DOHH2 (cell line): ENCODE measurements around the gene ROR1.

Experiments used
- H3F3A ChIP-seq: fragments of 200-600 bp; sonication (generic), shearing (Covaris generic); 2 replicates; pipeline ENCODE4 v1.6.0; 2016; ENCODE audit warnings: antibody characterized with exemption, mild to moderate bottlenecking; ENCODE audit not compliant: control insufficient read depth, insufficient read depth
- H3K27ac ChIP-seq: fragments of 200-600 bp; sonication (generic); 2 replicates; pipeline ENCODE4 v1.5.1; 2014; ENCODE audit warnings: low read depth, mild to moderate bottlenecking, low read length, moderate library complexity
- H3K27me3 ChIP-seq: fragments of 200-600 bp; sonication (generic); 2 replicates; pipeline ENCODE4 v1.6.1; 2014; ENCODE audit warnings: mild to moderate bottlenecking, low read length, mixed read lengths; ENCODE audit not compliant: control insufficient read depth
- H3K36me3 ChIP-seq: fragments of 200-600 bp; sonication (generic); 2 replicates; pipeline ENCODE4 v1.6.1; 2014; ENCODE audit warnings: mild to moderate bottlenecking, low read length, moderate library complexity, mixed read lengths; ENCODE audit not compliant: control insufficient read depth
- H3K4me1 ChIP-seq: fragments of 200-600 bp; sonication (generic); 2 replicates; pipeline ENCODE4 v1.6.1; 2014; ENCODE audit warnings: mild to moderate bottlenecking, low read length, mixed read lengths; ENCODE audit not compliant: control insufficient read depth
- H3K4me2 ChIP-seq: fragments of 200-600 bp; sonication (generic); 2 replicates; pipeline ENCODE4 v1.6.0; 2014; ENCODE audit warnings: mild to moderate bottlenecking, low read length, moderate library complexity
- H3K4me3 ChIP-seq: fragments of 200-600 bp; sonication (generic); 2 replicates; pipeline ENCODE4 v1.5.1; 2014; ENCODE audit warnings: mild to moderate bottlenecking, low read length, mixed read lengths
- H3K79me2 ChIP-seq: fragments of 200-600 bp; sonication (generic); 2 replicates; pipeline ENCODE4 v1.6.1; 2014; ENCODE audit warnings: mild to moderate bottlenecking, low read length, mixed read lengths; ENCODE audit not compliant: control insufficient read depth
- H3K9me2 ChIP-seq: fragments of 200-600 bp; sonication (generic); replicated peaks from 2 replicates; pipeline ENCODE4 v1.6.1; 2014; ENCODE audit warnings: mild to moderate bottlenecking, low read length, mixed read lengths; ENCODE audit not compliant: control insufficient read depth
- H3K9me3 ChIP-seq: fragments of 200-600 bp; sonication (generic); 2 replicates; pipeline ENCODE4 v1.6.1; 2014; ENCODE audit warnings: antibody characterized with exemption, low read length, mixed read lengths; ENCODE audit not compliant: control insufficient read depth, insufficient read depth
- H4K20me1 ChIP-seq: fragments of 200-600 bp; sonication (generic); 2 replicates; pipeline ENCODE4 v1.6.0; 2014; ENCODE audit warnings: low read depth, mild to moderate bottlenecking, antibody characterized with exemption, low read length, moderate library complexity; ENCODE audit not compliant: control insufficient read depth, insufficient read depth
- EZH2phosphoT487 ChIP-seq: fragments of 200-600 bp; sonication (generic); IDR thresholded peaks from 2 replicates; pipeline ENCODE4 v1.6.1; 2017; ENCODE audit warnings: borderline replicate concordance, mild to moderate bottlenecking, antibody characterized with exemption, low read length, moderate library complexity, mixed read lengths
- TF ChIP-seq, protein P1 (sequence below): fragments of 200-600 bp; sonication (generic); IDR thresholded peaks from one replicate; pipeline ENCODE4 v1.5.1; 2014; ENCODE audit warnings: antibody characterized with exemption, mild to moderate bottlenecking, low read depth, low read length; ENCODE audit not compliant: poor library complexity, severe bottlenecking

ROR1 gene

DNA sequence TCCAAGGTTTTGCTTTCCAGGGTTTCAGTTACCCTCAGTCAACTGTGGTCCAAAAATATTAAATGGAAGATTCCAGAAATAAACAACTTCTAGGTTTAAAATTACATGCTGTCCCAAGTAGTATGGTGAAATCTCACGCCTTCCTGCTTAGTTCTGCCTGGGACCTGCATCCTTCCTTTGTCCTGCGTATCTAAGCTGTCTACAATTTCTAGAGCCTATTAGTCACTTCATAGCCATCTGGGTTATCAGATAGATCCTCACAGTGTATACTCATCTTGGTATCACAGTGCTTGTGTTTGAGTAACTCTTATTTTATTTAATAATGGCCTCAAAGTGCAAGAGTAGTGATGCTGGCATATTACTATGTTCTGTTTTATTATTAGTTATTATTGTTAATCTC lies 157.7 kb downstream of the ROR1 start:
- Histone ChIP-seq H3K4me2 (no peak overlapping the region), H3K27me3 (no peaks in the 10 kb centered on the region), H3K9me2 (no peaks in the 10 kb centered on the region), H3K27ac (no peak overlapping the region), H4K20me1 (no peaks in the 10 kb centered on the region), H3F3A (no peaks in the 10 kb centered on the region), H3K4me3 (no peak overlapping the region), H3K9me3 (no peaks in the 10 kb centered on the region), H3K79me2 (no peaks in the 10 kb centered on the region), H3K36me3 (no peaks in the 10 kb centered on the region), H3K4me1 (no peaks in the 10 kb centered on the region)
- TF ChIP-seq, protein P1, sequence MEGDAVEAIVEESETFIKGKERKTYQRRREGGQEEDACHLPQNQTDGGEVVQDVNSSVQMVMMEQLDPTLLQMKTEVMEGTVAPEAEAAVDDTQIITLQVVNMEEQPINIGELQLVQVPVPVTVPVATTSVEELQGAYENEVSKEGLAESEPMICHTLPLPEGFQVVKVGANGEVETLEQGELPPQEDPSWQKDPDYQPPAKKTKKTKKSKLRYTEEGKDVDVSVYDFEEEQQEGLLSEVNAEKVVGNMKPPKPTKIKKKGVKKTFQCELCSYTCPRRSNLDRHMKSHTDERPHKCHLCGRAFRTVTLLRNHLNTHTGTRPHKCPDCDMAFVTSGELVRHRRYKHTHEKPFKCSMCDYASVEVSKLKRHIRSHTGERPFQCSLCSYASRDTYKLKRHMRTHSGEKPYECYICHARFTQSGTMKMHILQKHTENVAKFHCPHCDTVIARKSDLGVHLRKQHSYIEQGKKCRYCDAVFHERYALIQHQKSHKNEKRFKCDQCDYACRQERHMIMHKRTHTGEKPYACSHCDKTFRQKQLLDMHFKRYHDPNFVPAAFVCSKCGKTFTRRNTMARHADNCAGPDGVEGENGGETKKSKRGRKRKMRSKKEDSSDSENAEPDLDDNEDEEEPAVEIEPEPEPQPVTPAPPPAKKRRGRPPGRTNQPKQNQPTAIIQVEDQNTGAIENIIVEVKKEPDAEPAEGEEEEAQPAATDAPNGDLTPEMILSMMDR, result no peak
- no peak for TF ChIP-seq EZH2phosphoT487

DNA sequence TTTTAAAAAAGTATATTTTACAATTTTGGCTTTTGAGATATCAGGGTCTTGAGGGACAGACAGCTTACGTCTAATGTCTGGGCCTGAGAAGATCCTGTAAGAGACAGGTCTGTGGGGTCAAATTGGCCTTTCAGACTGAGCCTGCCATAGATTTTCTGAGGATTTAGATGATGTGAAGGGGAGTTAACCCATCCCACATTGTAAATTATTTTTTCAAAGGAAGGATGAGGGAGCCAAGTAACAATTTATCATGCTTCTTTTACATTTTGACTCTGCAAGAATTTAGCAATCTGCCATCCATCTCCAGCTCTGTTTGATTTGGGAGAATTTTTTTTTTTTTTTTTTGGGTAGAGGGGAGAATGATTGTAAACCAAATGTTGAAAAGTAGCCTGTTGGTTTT lies 160.9 kb downstream of the ROR1 start:
- no peaks in the 10 kb centered on the region for H4K20me1 ChIP-seq
- no peaks in the 10 kb centered on the region for H3F3A ChIP-seq
- no peak overlapping the region for H3K27ac ChIP-seq
- H3K27me3 ChIP-seq, result peaks cover 2% of the 10 kb centered on the region; the same call in 1 of the 2 replicates
- H3K9me2 ChIP-seq, result no peaks in the 10 kb centered on the region
- no peak overlapping the region for H3K4me3 ChIP-seq
- H3K36me3 ChIP-seq, result no peaks in the 10 kb centered on the region
- no peak overlapping the region for H3K4me2 ChIP-seq
- TF ChIP-seq, protein P1, result no peak
- TF ChIP-seq EZH2phosphoT487, result no peak
- no peaks in the 10 kb centered on the region for H3K4me1 ChIP-seq
- H3K79me2 ChIP-seq, result no peaks in the 10 kb centered on the region
- no peaks in the 10 kb centered on the region for H3K9me3 ChIP-seq

DNA sequence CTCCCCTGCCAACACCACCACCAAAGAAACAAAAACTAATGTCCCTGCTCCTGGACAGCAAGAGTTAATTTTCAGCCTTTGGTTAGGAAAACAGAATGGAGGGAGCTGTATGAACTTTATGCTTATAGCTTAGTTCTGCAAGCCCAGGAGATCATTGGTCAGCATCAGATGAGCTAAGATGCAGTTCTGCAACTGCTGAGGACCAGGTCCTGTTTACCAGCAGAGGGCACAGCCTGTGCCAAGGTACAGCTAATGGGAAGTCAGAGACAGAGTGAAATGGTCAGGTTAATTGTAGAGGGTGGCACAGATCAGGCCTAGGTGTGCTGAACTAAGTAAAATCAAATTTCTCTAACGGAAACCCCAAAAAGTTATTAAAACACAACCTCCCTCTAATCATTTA lies 161.3 kb downstream of the ROR1 start:
- no peaks in the 10 kb centered on the region for H3K4me1 ChIP-seq
- H3K36me3 ChIP-seq, result no peaks in the 10 kb centered on the region
- no peaks in the 10 kb centered on the region for H3K9me2 ChIP-seq
- H3K27ac ChIP-seq, result no peak overlapping the region
- no peaks in the 10 kb centered on the region for H3K9me3 ChIP-seq
- no peaks in the 10 kb centered on the region for H3F3A ChIP-seq
- H4K20me1 ChIP-seq, result no peaks in the 10 kb centered on the region
- no peaks in the 10 kb centered on the region for H3K79me2 ChIP-seq
- no peak for TF ChIP-seq EZH2phosphoT487
- TF ChIP-seq, protein P1, result no peak
- H3K4me2 ChIP-seq, result no peak overlapping the region
- H3K27me3 ChIP-seq, result peaks cover 4% of the 10 kb centered on the region; the same call in 1 of the 2 replicates
- H3K4me3 ChIP-seq, result no peak overlapping the region

DNA sequence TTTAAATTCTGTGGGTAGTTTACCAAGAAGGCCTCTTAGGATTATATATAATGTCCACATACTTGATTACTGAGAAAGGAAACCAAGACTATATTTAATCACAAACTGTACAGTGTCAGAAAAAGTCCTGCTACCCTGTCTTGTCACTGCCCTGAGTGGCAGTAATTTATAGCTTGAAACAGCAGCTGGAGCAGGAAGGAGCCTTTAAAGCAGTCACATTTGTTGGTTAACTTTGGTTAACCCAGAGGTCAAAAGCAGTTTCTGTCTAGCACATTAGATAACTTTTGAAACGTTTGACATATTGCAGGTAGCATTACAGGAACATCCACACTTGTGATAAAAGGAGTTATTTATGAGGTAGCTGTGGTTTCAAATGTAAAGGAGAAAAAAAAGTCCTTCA lies 161.7 kb downstream of the ROR1 start:
- Histone ChIP-seq H3K9me2 (no peaks in the 10 kb centered on the region), H3K79me2 (no peaks in the 10 kb centered on the region), H3F3A (no peaks in the 10 kb centered on the region), H3K4me1 (no peaks in the 10 kb centered on the region), H3K9me3 (no peaks in the 10 kb centered on the region), H3K4me2 (no peak overlapping the region), H3K27me3 (peaks cover 5% of the 10 kb centered on the region), H3K4me3 (no peak overlapping the region), H4K20me1 (no peaks in the 10 kb centered on the region), H3K27ac (no peak overlapping the region), H3K36me3 (no peaks in the 10 kb centered on the region)
- TF ChIP-seq, protein P1, result no peak
- TF ChIP-seq EZH2phosphoT487, result no peak
